PFSK-1 (cell line): ENCODE results near the gene LDB3.

Experiments
- FOXP2 ChIP-seq: optimal IDR thresholded peaks from 2 replicates; pipeline ENCODE3; 2011; ENCODE audit warnings: borderline replicate concordance, control low read depth, inconsistent platforms; ENCODE audit not compliant: insufficient read depth; ENCODE audit errors: extremely low read length, extremely low read depth
- POLR2AphosphoS5 ChIP-seq: IDR thresholded peaks from 2 replicates; pipeline ENCODE4 v1.6.1; 2012; ENCODE audit warnings: low read depth, mild to moderate bottlenecking, control low read depth, low read length, moderate library complexity
- SIN3A ChIP-seq: IDR thresholded peaks from 2 replicates; pipeline ENCODE4 v1.6.1; 2012; ENCODE audit warnings: mild to moderate bottlenecking, low read length, moderate library complexity, borderline replicate concordance; ENCODE audit not compliant: insufficient read depth
- TAF1 ChIP-seq: IDR thresholded peaks from 2 replicates; pipeline ENCODE4 v1.6.1; 2012; ENCODE audit warnings: low read length, control low read depth, borderline replicate concordance; ENCODE audit not compliant: insufficient read depth
- TF ChIP-seq, protein P1 (sequence below), 2 experiments: IDR thresholded peaks; 2 replicates each; pipeline versions ENCODE4 v1.6.1 to v1.8.0; 2011 to 2012; ENCODE audit warnings: low read depth in 2 of 2, low read length in 2 of 2, control low read depth in 1 of 2, inconsistent platforms in 1 of 2, mild to moderate bottlenecking in 1 of 2, moderate library complexity in 1 of 2; ENCODE audit not compliant: insufficient read depth in 1 of 2

LDB3 gene

GRCh38 chr10:86755740-86756510, 87.6 kb downstream of the LDB3 start:
- TF ChIP-seq, protein P1, sequence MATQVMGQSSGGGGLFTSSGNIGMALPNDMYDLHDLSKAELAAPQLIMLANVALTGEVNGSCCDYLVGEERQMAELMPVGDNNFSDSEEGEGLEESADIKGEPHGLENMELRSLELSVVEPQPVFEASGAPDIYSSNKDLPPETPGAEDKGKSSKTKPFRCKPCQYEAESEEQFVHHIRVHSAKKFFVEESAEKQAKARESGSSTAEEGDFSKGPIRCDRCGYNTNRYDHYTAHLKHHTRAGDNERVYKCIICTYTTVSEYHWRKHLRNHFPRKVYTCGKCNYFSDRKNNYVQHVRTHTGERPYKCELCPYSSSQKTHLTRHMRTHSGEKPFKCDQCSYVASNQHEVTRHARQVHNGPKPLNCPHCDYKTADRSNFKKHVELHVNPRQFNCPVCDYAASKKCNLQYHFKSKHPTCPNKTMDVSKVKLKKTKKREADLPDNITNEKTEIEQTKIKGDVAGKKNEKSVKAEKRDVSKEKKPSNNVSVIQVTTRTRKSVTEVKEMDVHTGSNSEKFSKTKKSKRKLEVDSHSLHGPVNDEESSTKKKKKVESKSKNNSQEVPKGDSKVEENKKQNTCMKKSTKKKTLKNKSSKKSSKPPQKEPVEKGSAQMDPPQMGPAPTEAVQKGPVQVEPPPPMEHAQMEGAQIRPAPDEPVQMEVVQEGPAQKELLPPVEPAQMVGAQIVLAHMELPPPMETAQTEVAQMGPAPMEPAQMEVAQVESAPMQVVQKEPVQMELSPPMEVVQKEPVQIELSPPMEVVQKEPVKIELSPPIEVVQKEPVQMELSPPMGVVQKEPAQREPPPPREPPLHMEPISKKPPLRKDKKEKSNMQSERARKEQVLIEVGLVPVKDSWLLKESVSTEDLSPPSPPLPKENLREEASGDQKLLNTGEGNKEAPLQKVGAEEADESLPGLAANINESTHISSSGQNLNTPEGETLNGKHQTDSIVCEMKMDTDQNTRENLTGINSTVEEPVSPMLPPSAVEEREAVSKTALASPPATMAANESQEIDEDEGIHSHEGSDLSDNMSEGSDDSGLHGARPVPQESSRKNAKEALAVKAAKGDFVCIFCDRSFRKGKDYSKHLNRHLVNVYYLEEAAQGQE (IDR thresholded peaks at IDR 0.05; ENCODE audit: insufficient read depth in 1 of 2, low read depth in 2 of 2, low read length in 2 of 2), result no peak
- TF ChIP-seq SIN3A, result no peak
- 0 out of 2 replicates have a peak, but pooled peaks have one; percentile 51 for TF ChIP-seq TAF1
- peak; percentile 41; the same call in 1 of the 2 replicates for TF ChIP-seq POLR2AphosphoS5

GRCh38 chr10:86756511-86757112, 88.3 kb downstream of the LDB3 start, which contains the start of gene BMPR1A:
Gene BMPR1A (plus strand): TSS chr10:86756619. CDS start chr10:86876019, 119,400 bp downstream.
- TF ChIP-seq SIN3A (no peak), FOXP2 (peak; percentile 29)

DNA sequence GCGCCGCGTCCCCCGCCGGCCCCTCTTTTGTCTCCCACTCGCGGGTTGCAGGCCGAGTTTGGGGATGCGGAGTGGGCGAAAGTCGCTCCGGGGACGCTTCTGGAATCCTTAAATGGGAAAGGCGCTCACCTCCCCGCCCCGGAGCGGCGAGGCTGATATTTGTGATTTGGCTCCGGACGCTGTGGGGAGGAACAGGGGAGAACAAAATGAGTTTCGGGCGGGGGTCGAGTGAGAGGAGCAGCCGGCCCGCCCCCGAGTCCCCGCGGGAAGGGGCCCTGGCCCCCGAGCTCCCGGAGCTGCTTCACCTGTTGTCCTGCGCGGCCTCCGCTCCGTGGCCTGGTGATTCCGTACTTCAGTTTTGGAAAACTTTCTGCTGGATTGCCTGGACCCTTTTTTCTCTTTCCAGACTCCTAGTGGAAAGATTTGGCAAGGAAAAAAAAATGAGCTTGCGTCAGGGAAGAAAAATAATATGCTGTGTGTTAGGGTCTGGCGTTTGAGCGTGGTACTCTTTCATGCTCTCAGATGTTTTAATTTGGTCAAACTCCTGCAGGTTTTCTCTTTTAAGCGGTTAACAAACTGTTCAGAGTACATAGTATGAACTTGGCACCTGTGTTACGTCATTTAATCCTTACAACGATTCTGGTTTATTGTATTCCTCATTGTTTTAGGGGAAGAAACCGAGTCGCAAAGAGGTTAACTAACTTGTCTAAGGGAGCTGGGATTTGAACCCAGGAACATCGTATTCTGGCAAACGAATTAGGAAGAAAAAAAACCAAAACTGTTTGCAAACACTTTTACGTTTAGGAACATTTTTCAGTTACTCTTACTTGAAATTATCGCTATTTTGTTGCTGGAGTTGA, 89.0 kb downstream of the LDB3 start:
- TF ChIP-seq, protein P1 (IDR thresholded peaks at IDR 0.05; ENCODE audit: insufficient read depth in 1 of 2, low read depth in 2 of 2, low read length in 2 of 2), result no peak
- TF ChIP-seq FOXP2 (no peak), POLR2AphosphoS5 (no peak), SIN3A (no peak), TAF1 (no peak)

GRCh38 chr10:86758189-86759072, 90.1 kb downstream of the LDB3 start:
- no peak for TF ChIP-seq TAF1
- TF ChIP-seq, protein P1 (IDR thresholded peaks at IDR 0.05; ENCODE audit: insufficient read depth in 1 of 2, low read depth in 2 of 2, low read length in 2 of 2), result no peak
- TF ChIP-seq FOXP2, result no peak
- no peak; the same call in 1 of the 2 replicates for TF ChIP-seq SIN3A
- TF ChIP-seq POLR2AphosphoS5, result no peak

GRCh38 chr10:86759073-86759672, 90.9 kb downstream of the LDB3 start:
- TF ChIP-seq FOXP2, result no peak
- TF ChIP-seq, protein P1 (IDR thresholded peaks at IDR 0.05; ENCODE audit: insufficient read depth in 1 of 2, low read depth in 2 of 2, low read length in 2 of 2), result no peak
- no peak for TF ChIP-seq SIN3A
- TF ChIP-seq TAF1, result no peak
- no peak for TF ChIP-seq POLR2AphosphoS5
